RPMI8226 (cell line): ENCODE results near the gene DAB2.

Experiments
- DNase-seq: peaks from one replicate; pipeline ENCODE4 v3.0.0-alpha.2; 2015

DAB2 gene

DNA sequence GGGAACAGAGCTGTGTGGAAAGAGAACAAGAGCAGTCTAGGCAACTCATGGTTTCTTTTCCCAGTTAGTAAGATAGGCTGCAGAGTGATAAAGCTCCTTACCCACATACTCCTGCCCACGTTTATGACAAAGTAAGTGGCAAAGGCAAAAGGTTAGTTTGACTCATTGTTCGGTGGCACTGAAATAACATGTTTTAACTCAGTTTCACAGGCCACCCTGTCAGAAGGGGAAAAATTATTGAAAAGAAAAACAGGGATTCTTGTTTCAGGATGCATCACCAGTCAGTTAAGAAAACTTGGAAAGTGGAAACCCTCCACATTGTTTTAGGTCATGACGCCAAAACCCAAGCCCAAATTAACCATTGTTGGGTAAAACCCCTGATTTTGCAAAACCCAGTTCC, 22.3 kb upstream of the DAB2 start:
- no peak for DNase-seq

DNA sequence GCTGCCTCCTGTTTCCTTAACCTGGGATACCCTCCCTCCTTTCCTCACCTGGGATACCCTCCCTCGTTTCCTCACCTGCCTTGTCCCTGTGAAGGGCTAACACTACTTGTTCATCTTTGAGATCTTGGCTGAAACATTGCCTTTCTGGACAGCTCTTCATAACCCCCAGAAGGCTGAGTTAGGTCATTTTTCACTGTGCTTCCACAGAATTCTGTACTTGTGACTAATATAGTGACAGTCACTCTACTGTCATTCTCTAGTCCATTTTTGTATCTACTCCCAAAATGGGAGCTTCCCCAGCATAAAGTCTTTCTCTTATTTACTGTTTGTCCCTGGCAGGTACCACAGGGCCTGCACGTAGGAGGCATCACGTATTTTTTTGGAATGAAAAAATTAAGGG, 21.5 kb upstream of the DAB2 start:
- DNase-seq, result no peak

DNA sequence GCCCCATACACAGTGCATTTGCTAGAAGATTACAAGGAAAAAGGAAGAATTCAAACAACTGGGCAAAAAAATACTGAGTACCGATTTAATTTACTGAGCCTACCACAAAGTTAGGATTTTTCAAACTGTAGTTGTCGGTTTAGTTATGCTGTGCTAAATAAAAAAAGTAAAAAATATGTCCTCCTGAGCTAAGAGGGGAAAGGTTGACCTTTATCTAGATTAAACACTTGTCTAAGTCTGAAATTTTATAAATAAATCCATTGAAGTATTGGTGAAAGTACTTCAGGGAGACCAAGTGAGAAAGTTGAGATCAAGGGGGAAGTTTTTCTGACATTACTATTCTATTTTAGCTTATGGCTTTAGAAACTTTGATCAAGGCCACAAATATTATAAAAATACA, 19.1 kb upstream of the DAB2 start:
- DNase-seq, result no peak

DNA sequence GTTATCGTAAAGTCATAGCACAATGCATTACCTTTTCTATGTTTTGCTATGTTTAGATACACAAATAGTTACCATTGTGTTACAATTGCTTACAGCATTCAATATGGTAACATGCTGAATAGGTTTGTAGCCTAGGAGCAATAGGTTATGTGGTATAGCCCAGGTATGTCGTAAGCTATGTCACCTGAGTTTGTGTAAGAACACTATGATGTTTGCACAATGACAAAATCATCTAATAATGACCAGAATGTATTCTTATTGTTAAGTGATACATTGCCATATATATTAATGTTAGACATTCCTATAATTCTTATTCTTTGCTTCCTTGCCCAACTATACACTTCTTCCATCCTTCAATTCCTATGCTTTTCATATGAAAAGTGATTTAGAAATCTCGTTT, 18.2 kb upstream of the DAB2 start:
- no peak for DNase-seq

DNA sequence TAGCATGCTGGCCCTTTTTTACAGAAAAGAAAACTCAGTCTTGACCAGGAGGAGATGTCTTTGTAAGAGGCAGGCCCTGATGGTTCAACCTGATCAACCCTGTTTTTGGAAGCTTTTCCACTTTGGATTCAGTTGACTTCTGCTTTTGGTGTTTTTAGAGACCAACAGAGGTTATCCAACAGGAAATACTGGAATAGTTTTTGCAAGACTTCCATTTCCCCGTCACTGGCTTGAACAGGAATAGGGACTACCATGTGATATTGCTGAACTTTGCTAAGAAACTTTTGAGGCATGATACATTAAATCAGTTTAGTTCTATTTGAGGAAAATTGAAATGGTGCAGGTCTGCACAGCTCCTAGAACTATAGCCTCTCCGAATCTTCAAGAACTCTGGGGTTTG, 17.1 kb upstream of the DAB2 start:
- DNase-seq, result no peak

DNA sequence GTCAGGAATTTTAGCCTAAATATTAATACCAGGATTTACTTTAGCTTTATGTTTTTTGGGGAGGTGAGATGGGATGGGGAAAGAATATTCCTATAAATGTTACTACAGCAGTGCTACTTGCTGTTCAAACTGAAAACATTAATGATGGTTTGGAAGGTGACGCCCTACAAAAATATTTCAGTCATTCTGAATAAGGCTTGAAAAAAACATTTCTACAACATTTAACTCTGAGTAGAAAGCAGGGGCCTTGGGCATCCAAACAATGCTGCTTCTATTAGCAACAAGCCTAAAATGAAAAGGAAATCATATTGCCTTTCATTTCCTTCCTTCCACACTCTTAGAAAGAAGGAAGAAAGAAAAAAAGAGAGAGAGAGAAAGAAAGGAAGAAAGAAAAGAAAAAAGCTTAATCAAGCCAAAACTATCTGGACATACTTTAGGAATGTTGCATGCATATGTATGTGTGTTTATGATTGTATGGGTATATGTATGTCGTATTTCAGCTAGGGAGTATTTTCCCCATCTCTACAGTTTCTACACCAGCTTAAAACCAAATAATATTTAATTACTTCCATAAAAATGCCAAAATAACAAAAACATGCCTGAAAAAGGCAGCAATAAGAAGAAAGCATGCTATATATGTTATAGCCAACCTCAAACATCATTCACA, 16.3 kb upstream of the DAB2 start:
- no peak for DNase-seq

DNA sequence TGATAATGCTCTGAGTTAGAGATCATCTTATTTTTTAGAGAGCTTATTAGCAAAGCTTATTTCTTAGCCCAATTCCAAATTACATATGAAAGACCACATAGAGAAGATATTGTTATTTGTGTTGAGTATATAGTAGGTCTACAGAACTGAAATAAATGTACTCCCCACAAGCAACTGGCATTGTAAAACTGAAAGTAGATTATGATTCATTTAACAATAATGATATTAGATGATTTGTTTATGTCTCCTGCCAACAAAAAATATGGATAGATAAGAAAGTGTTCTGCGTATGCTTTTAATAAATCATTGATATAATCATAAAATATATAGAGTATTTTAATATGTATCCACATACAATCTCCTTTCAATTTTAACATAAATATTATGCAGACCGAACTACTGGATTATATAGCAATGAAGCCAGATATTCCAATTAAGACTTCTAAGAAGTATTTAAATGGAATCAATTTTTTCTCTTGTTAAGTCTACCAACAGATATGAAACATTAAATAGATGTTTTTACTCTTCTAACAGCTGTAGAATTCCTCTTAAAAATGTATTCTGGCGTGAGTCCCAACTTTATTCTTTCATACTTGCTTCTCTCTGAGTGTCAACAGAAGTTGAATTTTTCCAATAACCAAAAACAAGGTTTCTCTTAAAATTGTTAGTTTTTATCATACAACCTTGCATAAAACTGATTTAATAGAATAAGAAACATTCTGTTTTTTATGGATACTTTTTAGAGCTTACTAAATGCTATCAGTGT, 15.6 kb upstream of the DAB2 start:
- no peak for DNase-seq

DNA sequence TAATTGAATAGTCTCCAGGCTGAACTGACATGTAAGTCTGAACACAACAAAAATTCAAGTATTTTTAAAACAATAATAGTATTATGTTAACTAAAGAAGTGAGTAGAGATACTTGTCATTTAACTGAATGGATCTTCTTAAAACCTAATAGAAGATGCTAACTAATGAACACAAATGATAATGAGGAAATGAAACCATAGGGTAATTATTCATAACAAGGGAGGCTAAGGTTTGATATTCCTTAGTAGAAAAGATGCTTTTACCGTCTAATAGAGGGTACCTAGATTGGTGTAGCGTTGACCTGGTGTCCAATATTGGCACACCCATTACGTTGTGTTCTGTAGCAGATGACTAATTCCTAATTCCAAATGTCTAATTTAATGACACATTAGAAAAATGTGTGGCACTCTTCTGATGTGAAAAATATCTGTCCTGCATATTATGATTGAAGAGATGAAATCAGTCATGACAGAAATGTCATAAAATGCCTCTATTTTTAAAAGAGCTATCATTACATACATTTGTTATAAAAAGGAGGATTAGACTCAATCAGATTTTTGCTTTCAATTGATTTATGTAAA, 14.9 kb upstream of the DAB2 start:
- no peak for DNase-seq

DNA sequence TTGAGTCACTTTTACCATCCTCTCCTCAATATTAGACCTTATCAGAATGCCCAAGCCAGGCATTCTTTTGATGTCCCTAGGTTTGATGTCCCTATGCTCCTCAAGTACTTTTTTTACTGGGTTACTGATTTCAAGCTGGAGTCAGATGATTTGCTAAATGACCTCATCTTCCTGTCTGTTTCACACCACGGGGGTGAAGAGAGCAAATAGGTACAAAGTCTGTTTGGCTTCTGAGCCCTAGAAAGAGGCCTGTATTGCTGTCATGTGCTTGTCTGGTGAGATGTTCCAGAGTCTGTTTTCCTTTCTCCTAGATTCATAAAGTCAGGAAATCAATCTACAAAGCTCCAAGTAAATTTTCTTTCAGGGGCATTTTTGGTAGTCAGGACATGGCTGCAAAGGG, 12.7 kb upstream of the DAB2 start:
- DNase-seq, result no peak

DNA sequence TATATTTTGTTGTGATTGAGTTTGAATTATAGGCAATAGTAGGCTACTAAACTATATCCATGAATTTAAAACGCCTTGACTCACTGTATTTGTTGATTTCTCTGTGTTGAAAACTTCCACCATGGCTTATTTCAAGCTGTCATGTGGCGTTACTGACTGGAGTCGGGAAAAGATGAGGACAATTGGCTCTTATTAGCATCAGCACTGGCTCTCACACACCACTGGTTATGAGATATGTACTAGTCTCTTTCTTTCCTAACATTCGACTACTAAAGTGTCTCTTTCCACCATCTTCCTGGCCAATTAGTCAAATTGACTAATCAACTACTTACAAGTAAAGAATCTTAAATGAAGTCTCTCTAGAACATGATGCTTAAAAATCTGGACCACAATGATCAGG, 9.1 kb upstream of the DAB2 start:
- no peak for DNase-seq

DNA sequence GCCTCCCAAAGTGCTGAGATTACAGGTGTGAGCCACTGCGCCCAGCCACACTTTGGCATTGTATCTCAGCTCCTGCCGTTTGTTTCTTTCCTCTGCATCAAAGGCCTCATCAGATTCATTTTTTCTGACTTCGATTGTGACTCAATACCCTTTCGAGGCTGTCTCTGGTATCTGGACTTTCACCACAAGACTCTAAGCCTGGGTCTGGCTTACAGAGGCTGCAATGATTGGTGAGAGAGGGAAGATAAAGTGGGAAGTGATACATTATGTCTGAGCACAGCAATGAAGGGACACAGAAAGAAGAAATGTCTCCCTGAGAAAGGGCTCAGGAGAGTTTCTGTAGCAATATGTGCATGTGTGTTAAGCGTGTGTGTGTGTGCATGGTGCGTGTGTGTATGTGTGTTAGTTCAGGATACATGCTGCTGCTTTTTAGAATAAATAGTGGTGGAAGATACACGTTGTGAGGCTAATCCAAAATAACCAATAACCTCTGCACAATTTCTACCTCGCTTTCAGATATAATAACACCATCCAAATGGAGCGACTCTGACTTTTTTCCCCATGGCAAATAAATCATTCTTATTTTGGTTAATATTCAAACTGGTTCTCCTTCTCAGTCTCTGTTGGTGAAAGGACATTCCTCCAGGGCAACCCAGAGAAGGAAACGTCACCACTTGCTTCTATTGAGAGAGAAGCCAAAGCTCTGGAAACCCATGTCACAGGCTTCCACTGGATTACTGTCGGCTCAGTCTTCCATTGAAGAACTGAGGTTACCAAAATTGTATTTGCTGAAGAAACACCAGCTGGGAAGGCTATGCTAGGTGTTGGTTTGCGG, 8.1 kb upstream of the DAB2 start:
- DNase-seq, result no peak

DNA sequence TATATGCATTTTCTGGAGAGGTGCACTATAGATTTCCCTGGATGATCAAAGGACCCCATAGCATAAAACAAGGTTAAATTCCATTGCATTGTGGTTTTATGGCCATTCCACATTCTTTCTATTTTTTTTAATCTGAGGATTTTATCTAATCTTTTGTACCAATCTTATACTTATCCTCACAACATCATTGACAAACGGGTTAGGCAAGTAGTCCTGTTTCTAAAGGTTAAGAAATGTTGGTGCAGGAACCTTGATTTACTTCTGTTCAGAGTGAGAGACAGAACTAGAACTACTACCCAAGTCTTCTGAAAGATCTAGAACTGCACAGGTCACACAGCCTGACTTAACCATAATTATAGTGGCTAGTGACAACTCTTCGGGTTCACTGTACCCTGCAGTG, 5.7 kb upstream of the DAB2 start:
- no peak for DNase-seq

DNA sequence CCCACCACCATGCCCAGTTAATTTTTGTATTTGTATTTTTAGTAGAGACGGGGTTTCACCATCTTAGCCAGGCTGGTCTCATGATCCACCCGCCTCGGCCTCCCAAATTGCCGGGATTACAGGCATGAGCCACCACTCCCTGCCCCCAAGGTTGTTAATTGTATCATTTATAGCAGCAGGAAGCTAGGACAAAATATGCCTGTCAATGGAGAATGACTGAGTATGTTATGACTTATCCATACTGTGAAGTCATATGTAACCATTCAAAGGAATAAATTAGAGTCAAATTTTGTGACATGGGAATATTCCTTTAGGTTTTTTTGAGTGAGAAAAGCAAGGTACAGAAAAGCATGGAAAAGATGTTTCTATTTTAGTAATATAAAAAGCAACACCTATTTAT, 3.9 kb upstream of the DAB2 start:
- DNase-seq, result no peak

DNA sequence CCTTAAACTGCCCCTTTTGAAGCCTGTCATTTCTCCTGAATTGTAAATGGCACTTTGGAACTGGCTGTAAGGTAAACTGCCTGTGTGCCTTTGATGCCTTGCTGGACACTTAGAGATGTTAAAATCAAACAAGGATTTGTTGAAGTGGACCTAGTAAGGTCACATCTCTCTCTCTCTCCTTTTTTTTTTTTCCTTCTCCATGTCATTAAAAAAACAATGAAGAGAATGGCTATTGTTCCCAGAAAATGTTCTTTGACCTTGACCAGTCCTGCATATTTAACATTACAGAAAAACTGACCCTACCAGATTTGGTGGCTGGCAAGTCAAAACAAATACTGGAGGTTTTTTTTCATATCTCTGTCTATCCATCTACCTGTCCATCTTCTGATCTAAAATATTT, 2.9 kb upstream of the DAB2 start:
- no peak for DNase-seq

DNA sequence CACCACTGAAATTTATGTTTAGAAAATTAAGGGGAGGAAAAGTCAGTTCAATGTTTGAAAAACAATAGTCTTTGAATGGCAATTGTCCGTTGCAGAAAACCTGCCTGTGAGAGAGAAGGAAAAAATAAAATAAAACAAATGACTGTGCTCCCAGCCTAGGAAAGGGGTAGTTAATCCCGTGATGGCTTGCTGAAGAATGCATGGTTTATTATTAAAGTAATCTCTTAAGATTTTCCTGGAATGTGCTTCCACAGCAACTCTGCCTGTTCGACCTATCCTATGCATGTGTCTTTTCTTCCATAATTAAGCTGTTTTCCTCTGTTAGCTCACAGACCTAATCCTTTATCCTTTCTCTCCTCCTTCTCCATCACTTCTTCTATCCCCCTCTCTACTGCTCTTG, 2.4 kb upstream of the DAB2 start:
- no peak for DNase-seq

DNA sequence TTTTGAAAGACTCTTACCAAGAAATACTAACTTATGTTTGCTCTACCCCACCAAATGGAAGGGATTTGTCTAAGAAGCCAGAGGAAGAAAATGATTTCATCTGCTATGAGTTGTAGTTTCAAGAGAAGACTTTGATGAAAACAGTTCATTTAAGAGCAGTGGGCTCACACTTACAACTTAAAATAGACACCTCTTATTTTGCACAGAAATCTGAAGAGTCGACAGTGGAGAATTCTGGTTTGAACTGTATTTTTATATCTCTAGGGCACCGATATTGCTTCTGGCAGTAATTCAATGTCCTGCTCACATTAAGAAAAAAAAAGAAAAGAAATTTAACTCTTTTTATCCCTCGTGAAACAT, 1.9 kb upstream of the DAB2 start:
- DNase-seq, result no peak

DNA sequence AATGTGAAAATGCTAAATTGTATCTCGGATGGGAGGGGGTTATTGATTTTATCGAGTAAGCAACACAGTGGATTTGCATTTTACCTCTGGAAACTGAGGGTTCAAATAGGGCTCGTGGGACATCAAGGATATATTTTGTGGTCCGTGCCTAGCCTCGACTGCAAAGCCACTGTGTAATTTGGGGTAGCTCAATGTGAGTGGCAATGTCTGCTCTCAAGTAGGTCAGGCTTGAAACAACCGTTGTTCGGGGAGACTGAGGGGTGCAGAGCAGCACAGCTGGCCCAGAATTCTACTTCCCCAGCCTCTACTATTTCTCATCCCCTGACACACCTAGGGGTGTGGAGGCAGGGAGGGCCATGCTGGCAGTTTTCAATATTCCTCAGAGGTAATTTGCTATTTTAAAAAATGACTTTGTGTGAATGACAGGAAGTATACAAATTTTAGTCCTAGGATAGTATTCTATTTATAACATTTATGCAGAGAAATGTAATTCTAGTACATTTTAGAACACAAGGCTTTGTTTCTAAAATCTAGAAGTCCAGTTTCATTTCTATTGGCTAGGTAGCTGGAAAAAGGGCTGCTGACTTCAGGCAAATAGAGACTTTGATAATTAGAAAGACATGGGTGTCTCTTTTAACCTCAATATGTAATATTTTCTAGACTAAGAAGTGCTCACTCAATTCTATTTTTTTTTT, 1.4 kb upstream of the DAB2 start:
- no peak for DNase-seq

DNA sequence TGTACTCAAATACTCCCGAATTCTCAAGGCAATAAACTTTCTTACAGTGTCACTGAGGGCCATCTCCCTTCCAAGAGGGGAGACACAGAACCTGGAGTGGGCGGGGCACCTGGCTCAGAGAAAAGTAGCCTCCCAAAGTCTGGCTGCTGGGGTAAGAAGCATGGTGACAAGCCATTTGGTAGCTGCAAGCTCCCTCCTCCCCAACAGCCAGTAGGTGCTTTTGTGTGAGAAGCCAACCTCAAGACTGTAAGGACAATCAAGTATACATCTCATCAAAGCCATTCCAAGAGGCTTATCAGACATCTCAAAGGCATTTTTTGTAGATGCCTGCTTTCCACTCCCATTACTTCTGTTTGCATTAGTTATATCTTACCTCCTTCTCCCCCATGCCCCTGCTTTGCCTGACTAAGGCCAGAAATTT, 1.4 kb downstream of the DAB2 start:
- DNase-seq, result no peak

DNA sequence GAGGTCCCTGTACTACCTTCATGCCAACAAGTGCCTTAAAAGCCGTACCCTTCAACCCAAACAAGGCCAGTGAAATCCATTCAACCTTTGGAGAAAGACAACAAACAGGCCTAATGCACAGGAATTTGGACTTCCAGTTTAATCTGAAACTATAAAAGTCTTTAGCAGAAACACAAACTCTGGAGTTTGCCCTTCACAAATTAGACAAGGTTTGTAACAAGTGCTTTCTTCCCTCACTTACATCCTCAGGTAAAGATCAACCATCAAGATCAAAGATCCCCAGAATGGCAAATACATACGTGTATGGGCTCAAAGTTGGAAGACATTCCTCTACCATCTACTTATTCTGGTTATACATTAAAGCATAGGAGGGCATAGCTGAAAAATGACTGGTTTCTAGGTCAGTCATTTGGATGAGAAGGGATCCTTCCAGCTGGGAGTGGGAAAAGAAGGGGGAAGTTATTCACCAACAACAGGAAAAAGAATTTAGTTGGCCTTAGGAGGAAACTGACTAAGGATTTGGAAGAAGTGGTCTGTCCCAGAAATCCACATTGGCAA, 2.0 kb downstream of the DAB2 start:
- no peak for DNase-seq

DNA sequence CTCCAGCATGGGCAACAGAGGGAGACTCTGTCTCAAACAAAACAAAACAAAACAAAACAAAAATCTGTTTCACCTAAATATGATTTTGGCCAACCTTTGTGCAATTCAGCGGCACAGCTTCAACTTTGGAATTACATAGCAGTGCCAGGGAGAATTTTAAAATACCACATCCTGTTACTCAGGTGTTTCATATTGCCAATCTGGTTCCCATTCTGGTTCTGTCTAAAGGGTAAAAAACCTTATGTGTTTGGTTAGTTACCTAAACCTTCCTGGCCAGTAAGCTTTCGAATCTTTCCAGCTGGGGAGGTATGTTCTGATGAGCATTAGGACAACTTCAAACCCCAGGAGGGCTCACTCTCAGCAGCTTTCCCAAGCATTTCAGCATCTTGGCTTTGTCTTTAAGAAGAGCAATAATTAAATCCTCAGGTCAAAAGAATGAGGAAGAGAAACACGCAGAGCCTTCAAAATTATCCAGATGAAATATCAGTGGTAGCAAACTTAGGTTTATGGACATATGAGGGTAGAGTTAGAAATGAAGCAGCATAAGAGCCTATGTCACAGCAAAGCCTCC, 2.7 kb downstream of the DAB2 start:
- no peak for DNase-seq

DNA sequence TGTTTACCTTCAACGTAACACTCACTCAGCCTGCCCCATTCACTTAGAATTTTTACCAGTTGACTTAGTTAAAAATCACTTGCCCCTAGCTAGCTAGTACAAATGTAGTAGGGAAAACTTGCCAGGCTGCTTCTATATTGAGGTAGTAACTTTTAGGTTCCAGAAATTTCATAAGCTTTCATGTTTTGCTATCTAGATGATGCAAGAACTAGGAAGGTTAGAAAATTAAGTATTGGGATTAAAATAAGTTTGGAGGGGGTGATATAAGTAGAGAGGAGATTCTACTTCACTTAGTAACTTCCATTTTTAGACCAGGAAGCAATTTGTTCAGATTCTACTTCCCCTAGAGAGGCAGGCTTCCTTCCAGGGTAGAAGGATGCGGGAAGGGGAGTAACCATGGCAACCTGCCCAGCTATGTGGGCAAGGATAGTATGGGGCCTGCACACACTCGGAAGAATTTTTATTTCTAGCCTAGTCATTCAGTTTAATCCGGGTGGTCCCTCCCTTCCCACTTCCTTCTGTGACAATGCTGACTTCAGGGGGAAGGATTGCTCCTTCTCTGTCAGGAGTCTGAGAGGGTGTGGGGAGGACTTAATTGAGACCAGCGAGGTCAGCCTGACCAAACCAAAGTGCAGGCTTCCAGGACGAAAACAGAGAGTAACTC, 4.2 kb downstream of the DAB2 start:
- no peak for DNase-seq

DNA sequence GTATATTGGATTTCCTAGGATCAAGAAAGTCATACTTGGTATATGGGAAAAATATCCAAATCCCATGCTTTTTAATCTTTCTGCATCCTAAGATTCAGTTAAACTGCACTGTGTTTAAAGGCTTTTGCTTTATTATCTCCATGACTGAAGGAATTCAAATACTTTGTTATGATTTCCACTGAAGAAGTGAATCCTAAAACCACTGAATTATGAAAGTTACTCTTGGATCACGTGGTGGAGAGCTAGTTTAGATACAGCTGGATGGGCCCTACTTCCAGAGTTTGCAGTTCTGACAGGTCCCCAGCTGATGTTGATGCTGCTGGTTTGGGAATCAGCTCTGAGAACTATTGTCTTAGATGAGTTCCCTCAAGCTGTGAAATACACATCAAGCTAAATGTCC, 5.0 kb downstream of the DAB2 start:
- DNase-seq, result no peak
